Spleen (tissue), 11 donors: ENCODE results near the gene PSMG3. TPM values are rescaled to one million over a fixed set of nuclear protein-coding genes. Genes with fewer than 3 reads are reported as not detected.
A peak's percentile ranks its signal among the peaks of the same experiment; 100 is the strongest.

ENCODE experiments used
- DNase-seq: peaks from one replicate; pipeline ENCODE4 v3.0.0-alpha.2; 2020
- H3K27ac ChIP-seq, 8 donors: fragments of 200-600 bp; sonication (generic) in 7 of 8; 1 replicate in 4 of 8; 2 replicates in 4 of 8; pipeline versions ENCODE4 v1.5.0 to v1.8.0; 2016 to 2021; ENCODE audit warnings: inconsistent platforms in 4 of 8, mild to moderate bottlenecking in 4 of 8, moderate library complexity in 1 of 8
- H3K27me3 ChIP-seq, 7 donors: fragments of 200-600 bp; sonication (generic) in 6 of 7; replicated peaks in 1 of 7; 1 replicate in 4 of 7; 2 replicates in 3 of 7; pipeline versions ENCODE4 v1.5.0 to v1.8.0; 2016 to 2021; ENCODE audit warnings: inconsistent platforms in 3 of 7, mild to moderate bottlenecking in 1 of 7
- H3K36me3 ChIP-seq, 6 donors: fragments of 200-600 bp; sonication (generic) in 5 of 6; 1 replicate in 4 of 6; 2 replicates in 2 of 6; pipeline versions ENCODE4 v1.5.0 to v1.8.0; 2016 to 2021; ENCODE audit warnings: inconsistent platforms in 2 of 6
- H3K4me1 ChIP-seq, 6 donors: fragments of 200-600 bp; sonication (generic) in 5 of 6; 1 replicate in 3 of 6; 2 replicates in 3 of 6; pipeline versions ENCODE4 v1.5.0 to v1.8.0; 2016 to 2021; ENCODE audit warnings: inconsistent platforms in 3 of 6
- H3K4me3 ChIP-seq, 8 donors: fragments of 200-600 bp; sonication (generic) in 7 of 8; 1 replicate in 4 of 8; 2 replicates in 4 of 8; pipeline versions ENCODE4 v1.5.0 to v1.8.0; 2016 to 2021; ENCODE audit warnings: inconsistent platforms in 4 of 8, mild to moderate bottlenecking in 4 of 8, moderate library complexity in 2 of 8
- H3K9me3 ChIP-seq, 8 donors: fragments of 200-600 bp; sonication (generic) in 7 of 8; 1 replicate in 4 of 8; 2 replicates in 4 of 8; pipeline versions ENCODE4 v1.5.0 to v1.8.0; 2016 to 2021; ENCODE audit warnings: inconsistent platforms in 4 of 8
- POLR2A ChIP-seq, 3 donors: fragments of 450-650 bp; IDR thresholded peaks; one replicate each; pipeline ENCODE4 v1.5.1; 2017; ENCODE audit warnings: antibody characterized with exemption in 3 of 3, mild to moderate bottlenecking in 1 of 3
- POLR2AphosphoS5 ChIP-seq, 3 donors: sonication (generic); formaldehyde crosslinking; IDR thresholded peaks; one replicate each; pipeline ENCODE4 v1.5.1; 2017; ENCODE audit warnings: antibody characterized with exemption in 3 of 3
- WGBS, 5 donors: extraction: QIAGEN DNeasy Blood & Tissue Kit in 3 of 5; methylation state at CpG; one replicate each; pipeline versions ENCODE4 v1.1.5 to v1.1.7; 2013 to 2018; 5-methylcytosine and 5-hydroxymethylcytosine counted together
- intact Hi-C: fragments of 100-400 bp; cut with DNase I; formaldehyde crosslinking; loops from one replicate; pipeline ENCODE4 v1.15.0; 2023; ENCODE audit warnings: low total_unique reads
- polyA plus RNA-seq, 3 donors: library from polyadenylated mRNA; stranded (reverse); fragments of 200-250 nt; gene quantifications; one replicate each; pipeline ENCODE4 v1.2.1, GENCODE V29; 2013
- total RNA-seq, 7 donors: library from RNA; depleted of rRNA in 3 of 7; stranded (reverse); fragments of >200 nt in 3 of 7; fragmentation: NEBNext Ultra II Directional in 4 of 7; extraction: Animal tissue kit (Norgen Biotek cat#: 25700) in 4 of 7; gene quantifications; one replicate each; pipeline versions ENCODE4 v1.1.0 to v1.2.1, GENCODE V29; 2016 to 2021
- TF ChIP-seq, protein P1 (sequence below), 11 experiments: fragments of 200-600 bp in 7 of 11; fragments of 450-650 bp in 4 of 11; sonication (generic) in 4 of 11; IDR thresholded peaks in 8 of 11; conservative IDR thresholded peaks in 3 of 11; 1 replicate in 7 of 11; 2 replicates in 4 of 11; pipeline versions ENCODE4 v1.4.0 to v1.8.0; 2016 to 2021; ENCODE audit warnings: antibody characterized with exemption in 11 of 11, inconsistent platforms in 4 of 11, mild to moderate bottlenecking in 1 of 11
- donor health status: healthy with polysubstance abuse.
- donor health status: DM: no; HTN: no; CAD: no; lungs with moderate emphysema.
- donor health status: DM: no; HTN: no; CAD: no.
- donor health status: Bipolar disorder and iron deficiency.
- donor health status: healthy.
- donor health status: DM: no; HTN: no; CAD: no.
- donor health status: DM: yes; HTN: yes; CAD: no.

Gene PSMG3
- total and polyA plus RNA-seq, 10 donors = 18.2 to 89.9 (median 30.9) TPM

DNA sequence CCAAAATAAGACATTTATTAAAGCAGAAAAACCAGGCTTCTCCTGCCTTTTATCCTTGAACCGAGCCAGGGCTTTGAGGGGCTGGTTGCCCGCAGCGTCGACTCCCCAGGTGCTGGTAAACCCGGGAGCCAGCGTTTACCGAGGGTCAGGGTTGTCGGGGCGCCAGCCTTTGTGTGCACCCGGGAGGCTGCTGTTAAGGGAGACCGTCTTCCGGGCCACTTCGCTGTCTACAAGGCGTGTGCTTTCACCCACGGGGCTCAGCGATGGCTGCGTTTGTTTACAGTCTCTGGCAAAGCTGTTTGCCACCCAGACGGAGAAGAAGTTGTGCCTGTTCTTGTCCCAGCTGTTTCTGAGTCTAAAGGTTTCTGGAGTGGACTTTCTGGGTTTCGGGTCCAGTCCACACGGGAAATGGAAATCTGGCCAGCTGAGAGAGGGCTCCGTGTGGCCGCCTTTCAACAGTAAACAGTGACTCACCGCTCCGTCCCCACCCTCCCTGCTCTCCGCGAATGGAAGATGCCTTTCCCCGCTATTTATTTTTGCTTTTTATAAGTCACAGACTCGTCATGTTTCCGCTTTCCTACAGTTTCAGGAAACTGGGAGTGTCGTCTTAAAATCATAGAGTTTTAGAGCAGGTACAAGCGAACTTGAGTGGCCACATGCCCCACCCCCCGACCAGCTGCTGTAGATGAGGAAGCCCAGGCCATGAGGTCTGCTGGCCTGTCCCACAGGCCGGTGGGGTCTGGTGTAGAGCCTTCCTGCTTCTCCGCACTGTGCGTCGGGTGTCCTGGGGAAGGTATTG is 37.2 kb downstream of the PSMG3 start:
- DNase-seq = peak; percentile 90
- WGBS, 5 donors = 4 to 10% (median 6%) methylated on average over 33 to 36 of the region's 36 CpGs

DNA sequence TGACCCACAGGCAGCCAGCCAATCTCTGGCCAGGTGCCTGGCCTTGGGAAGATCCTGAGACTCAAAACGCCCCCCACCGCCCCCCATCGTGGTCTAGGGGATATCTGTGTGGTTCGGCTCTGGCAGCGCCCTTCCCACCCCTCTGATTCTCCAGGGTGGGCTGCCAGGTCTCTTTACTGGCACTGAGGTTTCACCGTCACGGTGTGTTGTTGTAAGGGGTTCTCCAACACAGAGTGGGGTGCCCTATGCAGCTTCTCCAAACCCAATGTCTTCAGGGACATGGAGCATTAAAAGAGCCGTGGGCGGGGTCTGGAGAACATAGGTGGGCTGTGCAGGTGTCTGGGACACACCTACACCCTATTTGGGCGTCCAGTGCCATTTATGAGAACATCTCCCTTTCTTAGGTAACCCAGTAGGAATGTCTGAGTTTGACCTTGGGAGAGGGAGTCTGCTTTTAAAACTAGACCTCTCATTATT is 37.8 kb downstream of the PSMG3 start:
- intact Hi-C loops = no loop called here
- Histone ChIP-seq H3K4me3 (peak overlapping the region; percentile 45 to 85 (median 58)), H3K27ac (peak overlapping the region; percentile 82 to 94 (median 89)), H3K27me3 (no peaks in the 10 kb centered on the region), H3K4me1 (peaks cover 14 to 68% (median 51%) of the 10 kb centered on the region in 6 donors), H3K9me3 (no peaks in the 10 kb centered on the region), H3K36me3 (peaks cover 0 to 26% (median 5%) of the 10 kb centered on the region in 6 donors)
- 22 to 38% (median 27%) methylated on average over 6 to 10 of the region's 10 CpGs for WGBS, 5 donors
- TF ChIP-seq POLR2AphosphoS5 (IDR thresholded peaks at IDR 0.05) (no peak), POLR2A (IDR thresholded peaks at IDR 0.05) (no peak)
- TF ChIP-seq, protein P1, sequence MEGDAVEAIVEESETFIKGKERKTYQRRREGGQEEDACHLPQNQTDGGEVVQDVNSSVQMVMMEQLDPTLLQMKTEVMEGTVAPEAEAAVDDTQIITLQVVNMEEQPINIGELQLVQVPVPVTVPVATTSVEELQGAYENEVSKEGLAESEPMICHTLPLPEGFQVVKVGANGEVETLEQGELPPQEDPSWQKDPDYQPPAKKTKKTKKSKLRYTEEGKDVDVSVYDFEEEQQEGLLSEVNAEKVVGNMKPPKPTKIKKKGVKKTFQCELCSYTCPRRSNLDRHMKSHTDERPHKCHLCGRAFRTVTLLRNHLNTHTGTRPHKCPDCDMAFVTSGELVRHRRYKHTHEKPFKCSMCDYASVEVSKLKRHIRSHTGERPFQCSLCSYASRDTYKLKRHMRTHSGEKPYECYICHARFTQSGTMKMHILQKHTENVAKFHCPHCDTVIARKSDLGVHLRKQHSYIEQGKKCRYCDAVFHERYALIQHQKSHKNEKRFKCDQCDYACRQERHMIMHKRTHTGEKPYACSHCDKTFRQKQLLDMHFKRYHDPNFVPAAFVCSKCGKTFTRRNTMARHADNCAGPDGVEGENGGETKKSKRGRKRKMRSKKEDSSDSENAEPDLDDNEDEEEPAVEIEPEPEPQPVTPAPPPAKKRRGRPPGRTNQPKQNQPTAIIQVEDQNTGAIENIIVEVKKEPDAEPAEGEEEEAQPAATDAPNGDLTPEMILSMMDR (IDR thresholded peaks at IDR 0.05 in 8 of 11, conservative IDR thresholded peaks at IDR 0.05 in 3 of 11) = no peak
- DNase-seq = no peak

More for the DNA sequence above, 37.2 kb downstream of the PSMG3 start:
- TF ChIP-seq POLR2AphosphoS5 (IDR thresholded peaks at IDR 0.05) (peak; percentile 52 to 71 (median 56)), POLR2A (IDR thresholded peaks at IDR 0.05) (no peak)
- TF ChIP-seq, protein P1 (IDR thresholded peaks at IDR 0.05 in 8 of 11, conservative IDR thresholded peaks at IDR 0.05 in 3 of 11) = no peak
- Histone ChIP-seq H3K27me3 (no peaks in the 10 kb centered on the region), H3K27ac (peak overlapping the region; percentile 82 to 94 (median 89)), H3K9me3 (no peaks in the 10 kb centered on the region), H3K4me1 (peaks cover 17 to 75% (median 54%) of the 10 kb centered on the region in 6 donors), H3K36me3 (peaks cover 0 to 33% (median 5%) of the 10 kb centered on the region in 6 donors), H3K4me3 (peak overlapping the region; percentile 18 to 85 (median 58))
- intact Hi-C loops = no loop called here

DNA sequence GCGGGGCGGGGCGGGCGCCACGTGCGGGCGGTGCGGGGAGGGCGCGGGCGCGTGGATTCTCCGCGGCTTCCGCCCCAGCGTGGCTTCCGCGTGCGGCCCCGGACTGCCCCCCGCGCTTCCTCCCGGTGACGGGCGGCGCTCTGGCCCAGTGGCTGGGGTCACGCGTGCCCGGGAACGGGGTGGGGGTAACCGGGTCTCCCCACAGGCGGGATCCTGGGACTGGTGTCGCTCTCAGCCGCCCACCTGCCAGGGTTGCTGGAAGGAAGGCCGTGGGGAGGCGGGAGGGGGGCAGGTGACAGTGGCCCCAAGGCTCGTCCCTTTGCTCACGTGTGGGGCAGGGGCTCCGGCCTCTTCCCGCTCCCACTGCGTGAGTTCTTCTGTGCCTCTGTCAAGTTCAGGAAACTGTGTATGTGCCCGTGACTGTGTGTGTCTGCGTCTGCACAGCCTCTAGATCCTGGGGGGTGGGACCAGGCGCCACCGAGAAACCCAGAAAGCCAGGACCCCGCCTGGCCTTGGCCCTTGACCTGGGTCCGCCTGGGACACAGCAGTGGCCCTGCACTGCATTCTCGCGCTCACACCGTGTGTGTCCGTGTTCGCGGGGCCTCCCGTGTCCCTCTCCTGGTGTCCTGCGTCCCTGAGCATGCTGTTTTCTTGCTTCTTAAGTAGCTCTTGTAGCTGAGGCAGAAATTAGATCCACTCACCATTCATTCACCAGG is 38.4 kb downstream of the PSMG3 start:
- WGBS, 5 donors = 0 to 3% (median 1%) methylated on average over 5 to 55 of the region's 55 CpGs
- H3K4me3 ChIP-seq = peak overlapping the region; percentile 45 to 85 (median 58)
- peaks cover 13 to 62% (median 48%) of the 10 kb centered on the region in 6 donors for H3K4me1 ChIP-seq
- H3K9me3 ChIP-seq = no peaks in the 10 kb centered on the region
- intact Hi-C loops = no loop called here
- peak; percentile 93 for DNase-seq
- peak overlapping the region; percentile 82 to 94 (median 89) for H3K27ac ChIP-seq
- peaks cover 0 to 4% (median 0%) of the 10 kb centered on the region in 7 donors for H3K27me3 ChIP-seq
- TF ChIP-seq POLR2A (IDR thresholded peaks at IDR 0.05) (no peak), POLR2AphosphoS5 (IDR thresholded peaks at IDR 0.05) (peak; percentile 22 to 72 (median 30))
- peaks cover 0 to 20% (median 5%) of the 10 kb centered on the region in 6 donors for H3K36me3 ChIP-seq

DNA sequence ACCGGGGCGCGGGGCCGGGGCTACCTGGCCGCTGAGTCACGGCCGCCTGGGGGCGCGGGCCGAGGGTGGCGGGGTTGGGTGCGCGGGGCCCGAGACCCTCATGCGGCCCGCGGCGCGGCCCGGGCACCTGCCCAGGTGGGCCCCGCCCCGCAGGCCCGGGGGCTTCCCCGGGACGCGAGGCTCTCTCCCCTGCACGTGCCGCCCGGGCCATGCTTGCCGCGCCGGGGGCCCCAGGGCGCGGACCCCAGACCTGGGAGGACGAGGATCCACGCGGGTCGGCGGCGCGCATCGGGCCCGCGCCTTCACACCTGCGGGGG is 38.9 kb downstream of the PSMG3 start:
- H3K9me3 ChIP-seq = no peaks in the 10 kb centered on the region
- peak overlapping the region; percentile 45 to 85 (median 58) for H3K4me3 ChIP-seq
- WGBS, 5 donors = 0 to 1% (median 0%) methylated on average over 2 to 45 of the region's 45 CpGs; no CpG with 5 or more reads in 1 of the 5 donors
- peak overlapping the region; percentile 82 to 94 (median 89) for H3K27ac ChIP-seq
- TF ChIP-seq POLR2A (IDR thresholded peaks at IDR 0.05) = no peak
- TF ChIP-seq, protein P1 (IDR thresholded peaks at IDR 0.05 in 8 of 11, conservative IDR thresholded peaks at IDR 0.05 in 3 of 11) = no peak
- no peak for TF ChIP-seq POLR2AphosphoS5 (IDR thresholded peaks at IDR 0.05)
- H3K4me1 ChIP-seq = peaks cover 10 to 57% (median 46%) of the 10 kb centered on the region in 6 donors
- H3K27me3 ChIP-seq = peaks cover 0 to 5% (median 0%) of the 10 kb centered on the region in 7 donors
- intact Hi-C loops = no loop called here
- H3K36me3 ChIP-seq = peaks cover 0 to 15% (median 4%) of the 10 kb centered on the region in 6 donors
- no peak for DNase-seq
